IPS-NIHi7 (cell line): Measurements from ENCODE around the gene AXIN1.
"Not testable (repeated sequence)": the region's sequence is repeated elsewhere in the genome, so short reads cannot be mapped to it uniquely, and the experiment has no call there.

ENCODE experiments used
- DNase-seq: peaks from one replicate; pipeline ENCODE4 v3.0.0; 2012; ENCODE audit warnings: mixed read lengths; ENCODE audit errors: extremely low spot score

The AXIN1 gene

DNA sequence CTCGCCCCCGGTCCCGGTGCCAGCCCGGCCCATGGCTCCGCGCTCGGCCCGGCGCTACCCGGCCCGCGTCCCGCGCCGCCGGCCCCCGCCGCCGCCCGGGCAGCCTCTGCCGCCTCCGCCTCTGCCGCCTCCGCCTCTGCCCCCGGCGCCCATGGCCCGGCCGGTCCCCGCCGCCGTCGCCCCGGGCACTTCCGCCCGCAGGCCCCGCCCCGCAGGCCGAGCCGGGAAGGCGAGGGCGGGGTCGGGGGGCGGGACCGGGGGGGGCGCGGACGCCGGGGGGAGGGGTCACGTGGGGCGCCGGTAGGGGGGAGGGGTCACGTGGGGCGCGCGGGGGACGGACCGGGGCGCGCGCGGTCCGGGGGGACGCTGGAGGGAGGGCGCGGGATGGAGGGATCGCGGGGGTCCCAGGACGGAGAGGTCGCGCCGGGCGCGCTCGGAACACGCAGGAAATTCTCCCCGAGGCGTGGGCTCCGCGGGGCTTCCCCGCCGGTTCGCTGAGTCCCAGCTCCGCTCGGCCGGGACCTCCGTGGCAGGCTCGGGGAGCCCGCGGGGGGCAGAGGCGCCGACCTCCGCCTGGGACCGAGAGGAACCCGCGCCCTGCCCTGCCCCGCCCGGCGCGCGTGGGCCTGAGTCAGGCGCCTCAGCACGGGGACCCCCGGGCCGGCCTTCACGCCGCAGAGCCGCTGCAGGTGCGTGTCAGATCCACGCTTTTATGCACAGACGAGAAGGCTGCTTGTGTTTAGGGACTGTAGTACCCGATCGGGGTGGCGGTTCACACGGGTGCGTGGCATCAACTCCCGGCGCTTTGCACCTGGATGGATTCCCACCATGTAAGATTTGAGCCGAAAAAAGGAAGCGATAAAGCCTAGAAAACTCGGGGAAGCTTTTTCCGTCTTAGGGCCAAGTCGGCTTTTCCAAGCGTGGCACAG, 29.5 kb upstream of the AXIN1 start, which contains the start of gene PGAP6:
TSS of gene PGAP6 (minus strand) at position 190 of the 929 bp plus-strand sequence. CDS start at position 33, 157 bp downstream.
- peak; percentile 75 for DNase-seq

DNA sequence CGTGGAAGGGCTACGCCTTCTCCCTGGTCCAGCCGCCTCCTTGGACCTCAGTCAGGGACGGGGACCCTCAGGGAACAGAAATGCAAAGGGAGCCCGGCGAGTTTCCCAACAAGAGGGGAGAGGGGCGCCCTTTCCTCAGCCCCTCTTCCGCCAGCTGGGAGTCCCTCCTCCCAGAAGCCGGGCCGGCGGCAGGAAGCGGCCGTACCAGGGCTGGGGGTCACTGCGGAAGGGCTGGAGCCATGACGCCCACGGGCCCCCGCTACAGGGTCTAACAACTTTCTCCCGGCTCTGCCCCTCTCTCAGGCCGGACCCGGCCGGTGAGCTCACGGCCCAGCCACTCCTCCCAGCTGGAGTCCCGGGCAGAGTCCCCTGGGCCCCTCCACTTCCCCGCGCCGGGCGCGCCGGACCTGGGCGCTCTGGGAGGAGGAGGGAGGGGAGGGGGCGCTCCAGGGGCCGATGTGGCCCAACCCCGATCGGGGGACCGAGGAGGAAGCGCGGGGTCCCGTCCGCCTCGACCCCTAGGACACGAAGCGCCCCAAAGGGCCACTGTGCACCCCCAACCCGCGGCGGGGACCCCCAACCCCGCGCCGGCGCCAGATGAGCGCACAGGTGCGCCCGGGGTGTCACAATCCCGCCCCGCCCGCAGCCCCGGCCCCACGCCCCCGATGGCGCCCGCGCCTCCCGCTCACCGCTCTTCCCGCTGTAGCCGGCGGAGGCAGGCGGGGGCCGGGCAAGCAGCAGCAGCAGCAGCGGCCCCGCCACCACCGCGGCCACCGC, 28.7 kb upstream of the AXIN1 start:
- no peak for DNase-seq

DNA sequence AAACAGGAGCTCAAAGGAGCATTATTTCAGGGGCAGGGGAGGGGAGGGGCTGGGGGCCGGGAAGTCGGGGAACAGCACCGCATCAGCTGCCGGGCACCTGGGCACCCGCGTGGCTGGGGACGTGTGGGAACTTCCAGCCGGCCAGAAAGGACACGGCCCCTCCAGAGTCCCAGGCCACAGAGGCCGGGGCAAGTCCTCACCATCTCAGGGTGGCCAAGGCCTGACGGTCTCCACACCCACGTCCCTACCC, 28.2 kb upstream of the AXIN1 start:
- no peak for DNase-seq

DNA sequence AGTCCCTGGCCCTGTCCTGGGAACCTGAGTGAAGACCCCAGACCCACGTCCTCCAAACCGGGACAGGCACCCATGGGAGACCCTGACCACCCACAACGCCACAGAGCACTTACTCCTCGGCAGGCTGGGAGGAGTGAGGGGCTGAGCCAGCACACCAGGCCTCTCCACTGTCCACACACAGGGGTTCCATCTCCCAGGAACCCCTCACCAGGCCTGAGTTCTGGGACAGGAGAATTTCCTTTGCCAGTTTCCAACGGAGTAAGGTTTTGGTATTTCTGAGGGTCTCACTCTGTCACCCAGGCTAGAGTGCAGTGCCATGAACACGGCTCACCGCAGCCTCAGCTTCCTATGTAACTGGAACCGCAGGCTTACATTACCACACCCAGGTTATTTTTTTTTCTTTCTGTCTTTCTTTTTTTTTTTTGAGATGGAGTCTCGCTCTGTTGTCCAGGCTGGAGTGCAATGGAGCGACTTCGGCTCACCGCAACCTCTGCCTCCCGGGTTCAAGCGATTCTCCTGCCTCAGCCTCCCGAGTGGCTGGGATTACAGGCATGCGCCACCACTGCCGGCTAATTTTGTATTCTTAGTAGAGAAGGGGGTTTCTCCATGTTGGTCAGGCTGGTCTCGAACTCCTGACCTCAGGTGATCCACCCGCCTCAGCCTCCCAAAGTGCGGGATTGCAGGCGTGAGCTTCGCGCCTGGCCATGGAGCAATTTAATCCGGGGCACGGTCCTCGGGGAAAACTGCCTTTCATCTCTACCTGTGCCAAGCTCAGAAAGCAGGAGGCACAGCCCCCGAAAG, 27.6 kb upstream of the AXIN1 start:
- DNase-seq, result no peak

DNA sequence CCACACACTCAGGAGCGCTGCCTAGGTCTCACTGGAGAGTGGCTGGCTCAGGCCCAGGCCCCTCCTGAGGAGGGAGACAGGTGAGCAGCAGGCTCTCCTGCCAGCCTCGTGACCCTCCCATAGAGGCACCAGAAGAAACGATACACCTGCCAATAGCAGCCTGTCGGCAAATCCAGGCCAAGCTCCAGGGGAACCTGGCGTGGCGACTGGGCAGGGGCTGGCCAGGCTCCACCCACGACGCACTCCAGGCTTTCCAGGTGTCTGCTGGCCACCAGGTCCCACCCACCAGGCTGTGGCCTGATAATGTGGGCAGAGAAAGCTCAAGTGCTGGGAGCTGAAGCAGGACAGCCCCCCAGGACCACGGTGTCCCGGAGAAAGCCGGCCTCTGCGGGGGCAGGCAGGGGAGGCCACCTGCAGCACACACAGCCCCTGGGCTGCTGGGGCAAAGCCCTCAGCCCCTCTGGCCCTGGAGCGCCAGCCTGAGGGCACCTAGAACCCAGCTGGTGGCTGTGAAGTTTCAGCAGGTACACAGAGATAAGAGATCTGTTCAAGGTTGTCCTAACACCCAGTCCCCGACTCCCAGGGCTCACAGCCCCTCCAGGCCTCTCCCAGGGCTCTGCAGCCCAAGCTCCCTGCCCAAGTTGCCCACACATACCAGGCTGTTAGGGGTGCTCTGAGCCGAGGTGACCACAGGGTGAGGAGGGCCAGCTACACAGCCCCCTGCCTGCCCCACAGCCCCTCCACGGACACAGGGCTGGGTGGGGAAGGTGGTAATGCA, 26.8 kb upstream of the AXIN1 start:
- DNase-seq, result peak; percentile 79

DNA sequence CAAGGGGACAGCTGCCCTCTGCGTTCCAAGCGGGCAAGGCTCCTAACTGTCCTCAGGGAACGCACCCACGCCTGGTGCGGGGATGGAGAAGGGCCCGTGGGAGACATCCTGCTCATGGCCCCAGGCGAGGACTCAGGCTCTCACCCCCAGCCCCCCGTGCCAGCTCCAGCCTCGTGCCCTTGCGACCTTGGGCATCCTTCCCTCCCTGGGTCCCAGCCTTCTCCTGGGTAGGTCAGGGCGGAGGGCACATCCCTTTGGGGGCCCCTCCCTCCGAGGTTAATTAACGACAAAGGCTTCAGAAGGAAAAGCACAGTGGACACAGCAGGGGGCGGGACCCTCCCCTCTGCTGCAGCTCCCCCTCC, 26.3 kb upstream of the AXIN1 start:
- DNase-seq, result no peak

DNA sequence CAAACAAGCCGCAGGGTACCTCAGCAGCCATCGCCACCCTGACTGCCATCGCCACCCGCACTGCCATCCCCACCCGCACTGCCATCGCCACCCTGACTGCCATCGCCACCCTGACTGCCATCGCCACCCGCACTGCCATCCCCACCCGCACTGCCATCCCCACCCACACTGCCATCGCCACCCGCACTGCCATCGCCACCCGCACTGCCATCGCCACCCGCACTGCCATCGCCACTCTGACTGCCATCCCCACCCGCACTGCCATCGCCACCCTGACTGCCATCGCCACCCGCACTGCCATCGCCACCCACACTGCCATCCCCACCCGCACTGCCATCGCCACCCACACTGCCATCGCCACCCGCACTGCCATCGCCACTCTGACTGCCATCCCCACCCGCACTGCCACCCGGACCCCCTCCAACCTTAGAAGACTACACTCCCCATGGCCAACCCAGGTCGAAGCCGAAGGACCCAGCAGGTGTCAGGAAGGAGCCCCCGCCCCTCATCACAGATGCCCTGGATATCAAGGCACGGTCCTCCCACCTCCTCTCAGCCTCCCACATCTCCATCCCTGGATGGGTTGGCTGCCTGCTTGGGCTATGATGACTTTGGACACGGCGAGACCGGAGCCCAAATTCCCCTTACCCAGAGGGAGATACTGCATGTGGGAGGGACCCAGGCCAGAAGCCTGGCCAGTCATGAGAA, 25.7 kb upstream of the AXIN1 start:
- not testable (repeated sequence) for DNase-seq

DNA sequence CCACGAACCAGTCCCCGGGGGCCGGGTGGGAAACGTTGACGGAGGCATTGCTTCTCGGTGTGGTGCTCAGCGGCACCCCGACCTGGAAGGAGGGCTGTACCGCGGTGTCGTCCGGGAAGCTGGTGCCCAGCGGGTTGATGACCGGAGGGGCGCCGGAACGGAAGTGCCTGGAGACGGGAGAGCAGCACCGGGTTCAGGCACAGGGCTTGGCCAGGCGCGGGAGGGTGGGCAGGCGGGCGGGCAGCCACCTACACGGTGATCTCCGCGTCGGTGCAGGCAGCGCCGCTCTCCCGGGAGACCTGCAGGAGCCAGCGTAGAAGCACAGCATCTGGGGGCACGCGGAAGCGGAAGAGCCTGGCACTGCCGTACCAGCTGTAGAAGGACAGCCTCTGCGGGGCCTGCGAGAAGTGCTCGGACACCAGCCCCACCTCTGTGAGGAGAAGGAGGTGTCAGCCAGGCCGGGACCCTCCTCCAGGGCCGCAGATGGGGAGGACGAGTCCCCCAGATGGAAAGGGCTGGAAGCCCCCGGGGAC, 25.0 kb upstream of the AXIN1 start:
- no peak for DNase-seq

DNA sequence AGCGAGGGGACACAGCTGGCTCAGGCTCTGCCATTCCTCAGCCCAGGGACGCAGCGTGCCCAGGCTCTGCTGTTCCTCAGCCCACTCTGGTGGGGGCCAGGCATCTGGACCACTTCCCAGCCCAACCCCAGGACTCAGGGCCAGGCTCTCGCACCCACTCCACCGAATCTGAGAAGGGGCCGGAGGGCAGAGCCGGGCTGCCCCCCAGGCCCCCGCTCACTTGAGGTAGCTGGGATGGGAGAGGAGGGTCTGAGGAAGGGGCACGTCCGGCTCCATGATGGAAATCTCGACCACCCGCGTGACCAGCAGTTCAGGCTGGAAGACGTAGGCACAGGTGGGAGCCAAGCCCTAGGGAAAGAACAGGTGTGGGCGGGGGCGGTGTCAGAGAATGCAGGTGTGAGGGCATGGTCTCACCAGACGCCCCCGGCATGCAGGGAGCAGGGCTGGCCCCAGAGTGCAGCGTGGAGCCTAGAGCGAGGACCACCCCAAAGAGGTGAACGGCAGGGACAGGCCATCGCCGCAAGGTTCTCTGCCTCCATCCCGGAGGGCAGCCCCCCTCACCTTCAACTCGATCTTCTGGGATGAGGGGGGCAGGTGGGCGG, 24.4 kb upstream of the AXIN1 start:
- no peak for DNase-seq

DNA sequence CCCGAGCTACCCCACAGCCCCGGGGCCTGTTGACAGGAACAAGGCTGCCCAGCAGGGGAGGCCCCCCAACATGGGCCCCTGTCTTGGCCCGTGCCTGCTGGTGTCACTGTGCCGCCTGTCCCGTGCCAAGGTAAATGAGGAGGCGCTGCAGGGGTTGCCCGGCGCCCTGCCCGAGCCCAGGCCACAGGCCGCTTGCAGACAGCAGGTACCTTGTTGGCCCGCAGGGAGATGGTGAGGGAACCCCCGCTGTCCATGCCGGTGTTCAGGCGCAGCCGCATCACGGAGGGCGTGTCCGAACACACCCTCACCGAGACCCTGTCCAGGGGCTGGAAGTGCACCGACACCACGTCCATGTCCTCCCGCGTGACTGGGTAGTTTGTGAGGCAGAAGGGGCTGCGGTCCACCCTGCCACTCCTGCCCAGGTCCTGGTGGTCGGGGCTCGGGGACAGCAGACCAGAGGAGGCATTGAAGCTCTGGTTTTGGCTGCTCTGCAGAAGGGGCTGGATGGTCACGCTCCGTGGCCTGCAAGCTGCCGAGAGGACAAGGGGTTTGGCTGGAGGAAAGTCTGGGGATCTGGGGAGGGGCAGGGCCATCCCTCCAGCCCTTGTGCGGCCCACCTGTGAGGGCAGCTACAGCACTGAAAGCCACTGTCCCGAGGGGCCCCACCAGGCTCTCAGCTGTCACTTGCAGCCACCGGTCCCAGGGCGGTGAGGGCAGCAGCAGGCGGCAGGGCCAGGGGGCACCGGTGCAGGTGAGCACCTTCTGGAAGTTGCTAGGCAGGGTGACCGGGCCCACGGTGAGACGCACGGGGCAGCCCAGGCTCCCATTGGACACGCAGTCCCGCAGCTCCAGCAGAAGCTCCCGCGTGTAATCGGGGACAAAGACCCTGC, 23.6 kb upstream of the AXIN1 start:
- DNase-seq, result no peak

DNA sequence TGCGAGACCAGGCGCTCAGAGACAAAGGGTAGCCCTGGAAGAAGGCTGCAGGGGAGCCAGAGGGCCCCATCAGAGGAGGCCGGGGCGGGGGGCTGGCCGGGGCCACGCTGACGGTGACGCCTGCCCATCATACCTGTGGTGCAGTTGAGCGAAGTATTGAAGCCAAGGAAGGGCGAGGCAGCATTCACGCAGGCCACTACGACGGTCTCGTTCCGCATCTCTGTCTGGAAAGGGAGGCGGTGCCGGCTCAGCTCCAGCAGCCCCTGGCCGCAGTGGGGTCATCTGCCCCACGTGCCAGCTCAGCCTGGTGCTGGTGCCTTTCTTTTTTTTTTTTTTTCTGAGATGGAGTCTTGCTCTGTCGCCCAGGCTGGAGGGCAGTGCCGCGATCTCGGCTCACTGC, 22.7 kb upstream of the AXIN1 start:
- no peak for DNase-seq

DNA sequence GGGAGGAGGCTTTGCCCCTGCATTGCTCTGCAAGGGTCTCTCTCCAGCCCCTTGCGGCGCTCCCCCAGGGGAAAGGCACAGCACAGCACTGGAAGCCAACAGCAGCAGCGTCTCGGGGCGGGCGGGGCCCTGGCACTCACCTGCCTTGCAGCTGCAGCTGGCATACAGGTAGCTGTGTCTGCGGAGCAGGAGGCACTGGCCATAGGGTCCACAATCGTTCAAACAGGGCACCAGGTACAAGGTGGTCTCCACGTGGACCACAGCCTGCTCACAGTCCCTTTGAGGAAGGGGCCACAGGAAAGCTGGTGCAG, 22.0 kb upstream of the AXIN1 start:
- no peak for DNase-seq

DNA sequence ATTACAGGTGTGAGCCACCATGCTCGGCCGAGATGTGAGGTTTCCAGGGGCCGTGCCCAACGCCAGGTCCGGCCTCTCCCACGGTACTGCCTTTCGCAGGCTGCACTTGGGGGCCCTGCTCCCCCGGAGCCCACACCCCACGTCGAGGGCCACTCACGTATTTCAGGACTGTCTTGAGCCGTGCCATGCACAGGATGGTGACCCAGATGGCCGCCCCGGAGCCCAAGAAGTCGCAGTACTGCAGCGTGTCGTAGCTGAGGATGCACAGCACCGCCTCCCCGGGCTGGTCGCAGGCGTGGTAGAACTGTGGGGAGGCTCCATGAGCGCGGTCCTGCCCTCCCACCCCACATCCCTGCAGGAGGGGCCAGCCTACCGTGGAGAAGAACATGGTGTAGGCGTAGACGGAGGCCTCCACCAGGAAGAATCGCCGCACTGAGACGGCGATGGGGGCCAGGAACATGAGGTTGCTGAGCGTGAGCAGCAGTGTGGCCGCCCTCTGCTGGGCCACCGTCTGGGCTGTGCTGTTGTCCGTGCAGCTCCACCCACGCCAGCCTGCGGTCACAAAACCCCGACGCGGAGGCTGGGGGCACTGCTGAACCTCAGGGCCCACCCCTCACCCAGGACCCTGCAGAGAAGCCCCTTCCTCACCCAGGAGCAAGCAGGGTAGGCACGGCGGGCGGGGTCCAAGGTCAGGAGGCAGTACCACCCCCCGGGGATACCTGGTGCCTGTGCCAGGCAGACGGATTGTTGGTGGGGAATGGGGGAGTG, 21.5 kb upstream of the AXIN1 start:
- DNase-seq, result no peak

DNA sequence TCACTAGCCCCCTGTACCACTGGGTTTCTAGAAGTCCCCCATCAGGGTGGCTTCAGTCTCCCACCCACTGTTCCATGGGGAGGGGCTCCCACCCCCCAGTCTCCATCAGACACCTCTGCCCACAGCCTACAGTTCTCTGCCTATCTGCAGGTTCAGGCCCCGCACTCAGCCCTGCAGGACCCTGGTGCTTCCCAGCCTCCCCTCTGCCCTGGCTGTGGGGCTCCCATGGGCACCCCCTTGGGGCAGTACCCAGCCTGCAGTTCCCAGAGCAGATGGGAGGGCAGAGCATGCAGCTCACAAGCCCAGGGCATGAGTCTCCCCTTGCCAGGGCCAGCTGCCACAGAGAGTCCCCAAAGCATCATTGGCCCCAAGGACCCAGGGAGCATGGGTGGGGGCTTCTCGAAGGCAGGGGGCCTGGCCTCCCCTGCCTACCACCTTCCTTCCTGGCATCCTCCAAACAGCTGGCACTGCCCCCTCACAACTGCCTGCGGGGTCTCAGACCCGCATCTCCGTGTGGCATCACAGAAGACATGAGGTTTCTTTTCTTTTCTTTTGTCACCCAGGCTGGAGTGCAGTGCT, 20.6 kb upstream of the AXIN1 start:
- DNase-seq, result no peak

DNA sequence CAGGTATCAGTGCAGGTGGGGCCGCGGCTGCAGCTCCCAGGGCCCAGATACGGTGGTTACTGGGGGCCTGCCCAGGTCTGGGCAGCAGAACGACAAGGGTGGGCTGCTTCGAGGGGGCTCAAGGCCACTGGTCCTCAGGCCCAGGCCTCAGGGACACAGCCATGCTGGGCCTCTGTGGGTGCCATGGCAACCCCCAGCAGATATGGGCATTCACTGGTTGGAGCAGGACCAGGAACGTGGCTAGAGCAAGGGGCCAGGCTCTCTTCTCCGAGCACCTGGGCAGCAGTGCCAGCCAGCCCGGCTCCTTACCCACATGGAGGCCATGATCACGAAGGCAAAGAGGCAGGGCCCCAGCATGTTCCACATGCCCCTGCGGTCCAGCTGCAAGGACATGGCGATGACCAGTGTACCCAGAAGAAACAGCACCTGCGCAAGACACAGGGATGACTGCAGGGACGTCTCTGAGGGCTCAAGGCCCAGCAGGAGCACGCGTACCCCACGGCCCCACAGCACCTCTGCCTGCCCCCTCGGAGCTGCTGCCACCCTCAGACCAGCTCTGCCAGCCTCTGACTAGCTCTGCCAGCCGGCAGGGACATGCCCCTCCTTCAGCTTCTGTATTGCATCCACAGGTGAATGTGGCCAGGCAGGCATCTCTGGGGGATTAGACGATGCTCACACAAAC, 19.9 kb upstream of the AXIN1 start:
- no peak for DNase-seq

DNA sequence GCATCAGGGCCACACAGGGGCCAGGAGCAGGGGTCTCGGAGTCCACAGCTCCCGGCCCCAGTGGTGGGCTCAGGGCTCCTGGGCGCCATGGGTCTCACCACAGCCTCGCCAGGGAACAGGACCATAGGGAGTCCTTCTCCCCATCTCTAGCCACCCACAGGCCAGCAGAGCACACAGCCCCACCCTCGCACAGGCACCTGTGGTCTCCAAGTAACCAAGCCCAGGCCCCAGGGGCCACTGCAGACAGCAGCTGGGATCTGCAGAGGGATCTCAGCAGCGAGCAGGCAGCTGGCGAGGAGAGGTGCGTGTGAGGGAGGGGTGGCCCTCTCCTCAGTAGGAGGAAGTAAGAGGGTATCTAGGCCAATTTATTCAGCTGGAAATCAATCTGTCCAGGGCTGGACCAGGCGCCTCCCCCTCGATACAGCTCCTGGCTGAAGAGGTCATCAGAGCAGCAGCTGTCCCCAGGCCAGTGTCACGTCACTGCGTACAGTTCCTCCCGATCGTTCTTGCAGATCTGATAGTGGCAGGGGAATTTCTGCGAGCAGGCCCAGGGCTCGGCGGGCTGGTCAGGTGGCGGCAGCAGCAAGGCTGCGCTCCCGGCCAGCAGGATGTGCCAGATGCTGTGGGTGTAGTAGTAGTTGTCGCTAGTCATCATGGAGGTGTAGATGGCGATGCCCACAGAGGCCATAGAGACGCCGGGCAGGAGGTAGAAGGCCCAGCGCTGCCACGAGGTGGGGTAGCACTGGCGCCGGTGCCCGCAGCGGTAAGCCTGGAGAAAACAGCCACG, 19.2 kb upstream of the AXIN1 start:
- DNase-seq, result no peak

DNA sequence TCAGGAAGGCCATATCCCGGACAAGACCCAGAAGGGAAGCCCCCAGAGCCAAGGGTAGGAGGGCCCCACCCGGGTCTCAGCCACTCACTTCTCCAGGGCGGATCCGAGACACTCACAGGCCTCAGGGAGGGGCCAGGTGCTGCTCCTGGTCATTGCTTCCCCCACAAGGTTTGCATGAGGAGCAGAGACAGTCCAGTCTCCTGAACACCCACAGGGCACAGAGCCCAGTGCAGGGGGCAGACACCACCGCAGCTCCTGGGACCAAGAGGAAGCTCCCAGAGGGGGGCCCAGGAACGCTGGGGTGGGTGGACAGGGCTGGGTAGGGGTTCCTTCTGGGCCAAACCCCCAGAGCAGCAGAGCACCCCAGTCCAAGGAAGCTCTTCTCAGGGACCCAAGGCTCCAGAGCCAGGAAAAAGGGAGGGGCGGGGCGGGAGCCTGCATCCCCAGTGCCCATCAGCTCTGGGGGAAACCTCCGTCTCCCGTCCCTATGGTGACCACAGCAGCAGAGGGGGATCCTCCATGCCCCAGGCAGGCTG, 18.5 kb upstream of the AXIN1 start:
- no peak for DNase-seq
